ENCODE data around the gene ENTREP1.

The ENTREP1 gene

DNA sequence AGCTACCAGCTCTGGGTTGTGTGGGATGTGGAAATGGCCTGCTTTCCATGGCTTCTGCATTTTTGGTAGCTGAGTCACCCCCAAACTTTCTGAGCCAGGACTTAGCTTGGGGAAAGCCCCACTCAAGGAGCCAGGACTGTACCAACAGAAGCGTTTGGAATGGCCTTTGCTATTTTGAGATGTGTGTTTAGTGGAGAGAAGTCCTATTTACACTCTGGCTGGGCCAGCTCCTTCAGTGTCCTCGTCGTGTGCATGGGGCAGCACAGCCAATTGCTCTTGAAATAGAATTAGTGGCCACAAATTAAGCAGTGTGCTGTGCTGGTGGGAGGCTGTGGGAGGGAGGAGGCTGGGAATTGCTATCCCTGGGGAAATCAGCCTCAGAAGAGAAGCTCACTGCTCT is 51.6 kb downstream of the ENTREP1 start:
- CTCF ChIA-PET, result no interaction called here
- POLR2A ChIA-PET, result no interaction called here
- TF ChIP-seq, protein P1, sequence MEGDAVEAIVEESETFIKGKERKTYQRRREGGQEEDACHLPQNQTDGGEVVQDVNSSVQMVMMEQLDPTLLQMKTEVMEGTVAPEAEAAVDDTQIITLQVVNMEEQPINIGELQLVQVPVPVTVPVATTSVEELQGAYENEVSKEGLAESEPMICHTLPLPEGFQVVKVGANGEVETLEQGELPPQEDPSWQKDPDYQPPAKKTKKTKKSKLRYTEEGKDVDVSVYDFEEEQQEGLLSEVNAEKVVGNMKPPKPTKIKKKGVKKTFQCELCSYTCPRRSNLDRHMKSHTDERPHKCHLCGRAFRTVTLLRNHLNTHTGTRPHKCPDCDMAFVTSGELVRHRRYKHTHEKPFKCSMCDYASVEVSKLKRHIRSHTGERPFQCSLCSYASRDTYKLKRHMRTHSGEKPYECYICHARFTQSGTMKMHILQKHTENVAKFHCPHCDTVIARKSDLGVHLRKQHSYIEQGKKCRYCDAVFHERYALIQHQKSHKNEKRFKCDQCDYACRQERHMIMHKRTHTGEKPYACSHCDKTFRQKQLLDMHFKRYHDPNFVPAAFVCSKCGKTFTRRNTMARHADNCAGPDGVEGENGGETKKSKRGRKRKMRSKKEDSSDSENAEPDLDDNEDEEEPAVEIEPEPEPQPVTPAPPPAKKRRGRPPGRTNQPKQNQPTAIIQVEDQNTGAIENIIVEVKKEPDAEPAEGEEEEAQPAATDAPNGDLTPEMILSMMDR (IDR thresholded peaks at IDR 0.05; ENCODE audit: control extremely low read depth, extremely low read depth, low read depth, missing control alignments), result no peak
- no peak for DNase-seq (ENCODE audit: extremely low spot score)

DNA sequence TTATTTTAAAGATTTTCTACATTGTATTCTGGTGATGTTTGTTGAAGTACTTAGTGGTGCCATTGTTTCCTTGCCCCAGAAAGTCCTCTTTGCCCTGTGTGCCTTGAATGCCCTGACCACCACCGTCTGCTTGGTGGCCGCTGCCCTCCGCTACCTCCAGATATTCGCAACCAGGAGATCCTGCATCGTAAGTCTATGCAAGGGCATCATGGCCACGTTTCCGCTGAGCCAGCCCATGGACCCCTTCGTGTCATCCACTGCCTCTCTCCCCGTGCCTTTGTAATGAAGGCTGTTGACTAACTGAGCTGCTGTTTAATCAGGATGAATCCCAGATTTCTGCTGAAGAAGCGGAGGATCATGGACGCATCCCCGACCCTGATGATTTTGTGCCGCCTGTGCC is 52.3 kb downstream of the ENTREP1 start:
- no peak for DNase-seq (ENCODE audit: extremely low spot score)
- ChIA-PET CTCF (no interaction called here), POLR2A (no interaction called here)
- TF ChIP-seq, protein P1 (IDR thresholded peaks at IDR 0.05; ENCODE audit: control extremely low read depth, extremely low read depth, low read depth, missing control alignments), result no peak

DNA sequence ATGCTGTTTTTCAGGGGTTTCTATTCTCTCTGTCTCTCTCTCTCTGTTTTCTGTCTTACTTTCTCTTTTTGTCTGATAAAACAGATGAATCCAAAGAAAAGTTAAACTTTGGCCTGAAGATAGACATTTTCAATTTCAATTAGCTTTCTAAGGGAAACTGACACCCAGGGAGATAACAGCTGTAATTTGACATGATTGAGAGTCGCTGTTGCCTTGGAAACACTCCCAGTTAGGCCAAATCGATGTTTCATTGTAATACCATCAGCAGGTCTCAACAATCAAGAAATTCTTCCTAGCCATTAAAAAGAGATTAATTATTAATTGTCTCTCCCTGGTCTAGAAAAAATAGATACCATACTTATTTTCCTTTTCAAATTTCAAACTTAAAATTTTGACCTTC is 53.0 kb downstream of the ENTREP1 start:
- ChIA-PET POLR2A (no interaction called here), CTCF (no interaction called here)
- no peak for DNase-seq (ENCODE audit: extremely low spot score)
- TF ChIP-seq, protein P1 (IDR thresholded peaks at IDR 0.05; ENCODE audit: control extremely low read depth, extremely low read depth, low read depth, missing control alignments), result no peak

DNA sequence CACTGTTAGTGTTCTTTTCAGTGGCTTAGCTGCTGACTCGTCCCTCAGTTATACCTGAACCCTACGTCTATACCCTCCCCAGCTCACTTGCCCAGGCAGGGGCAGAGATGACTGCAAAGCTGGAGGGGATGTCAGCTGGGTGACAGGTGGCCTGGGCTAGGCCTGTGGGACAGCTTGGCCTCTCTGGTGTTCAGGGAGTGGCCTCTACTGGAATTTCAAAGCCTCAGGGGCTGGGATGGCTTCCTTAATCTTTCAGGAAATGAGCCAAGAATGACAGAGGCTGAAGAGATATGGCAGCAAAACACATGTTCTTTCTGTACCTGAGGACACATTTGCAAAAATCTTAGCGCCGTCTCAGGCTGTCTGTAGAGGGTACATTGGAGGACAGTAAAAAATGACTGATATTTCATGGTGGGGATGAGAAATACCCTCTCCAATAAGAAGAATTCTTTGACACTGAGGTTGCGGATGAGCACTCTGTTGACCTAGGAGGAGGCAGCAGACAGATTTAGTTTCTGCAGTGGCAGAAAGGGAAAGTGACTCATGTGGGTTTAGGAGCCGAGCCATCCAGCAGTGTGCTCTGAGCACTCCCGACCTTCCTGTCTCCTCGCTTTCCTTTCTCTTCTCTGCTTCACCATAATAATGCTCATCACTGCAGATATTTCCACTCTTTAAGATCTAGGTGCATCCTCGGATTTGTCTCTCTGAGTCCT is 54.4 kb downstream of the ENTREP1 start:
- ChIA-PET POLR2A (no interaction called here), CTCF (interaction anchor here (1.2 kb wide), 1 partner anchor 15 kb away, joined by 3 read pairs; no protein-coding TSS in a partner anchor)
- TF ChIP-seq, protein P1 (IDR thresholded peaks at IDR 0.05; ENCODE audit: control extremely low read depth, extremely low read depth, low read depth, missing control alignments), result no peak
- no peak for DNase-seq (ENCODE audit: extremely low spot score)

DNA sequence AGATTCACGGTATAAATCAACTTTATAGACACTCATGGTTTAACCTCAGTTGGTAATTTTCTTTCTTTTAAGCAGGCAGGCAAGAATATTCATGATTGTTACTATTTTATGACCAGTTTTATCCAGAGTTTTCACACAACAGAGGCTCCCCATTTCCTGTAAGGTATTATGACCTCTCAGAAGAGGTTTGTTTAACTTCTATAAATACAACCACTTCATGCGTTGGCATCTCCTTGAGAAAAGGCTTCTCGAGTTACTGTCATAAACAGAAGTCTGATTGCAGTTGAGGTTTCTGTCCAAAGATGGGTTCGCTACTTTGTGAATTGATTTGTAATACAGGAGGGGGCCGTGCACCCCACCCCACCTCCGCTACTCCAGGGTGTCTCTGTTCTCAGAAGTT is 55.3 kb downstream of the ENTREP1 start:
- CTCF ChIA-PET, result no interaction called here
- POLR2A ChIA-PET, result no interaction called here
- DNase-seq (ENCODE audit: extremely low spot score), result no peak
- TF ChIP-seq, protein P1 (IDR thresholded peaks at IDR 0.05; ENCODE audit: control extremely low read depth, extremely low read depth, low read depth, missing control alignments), result no peak

DNA sequence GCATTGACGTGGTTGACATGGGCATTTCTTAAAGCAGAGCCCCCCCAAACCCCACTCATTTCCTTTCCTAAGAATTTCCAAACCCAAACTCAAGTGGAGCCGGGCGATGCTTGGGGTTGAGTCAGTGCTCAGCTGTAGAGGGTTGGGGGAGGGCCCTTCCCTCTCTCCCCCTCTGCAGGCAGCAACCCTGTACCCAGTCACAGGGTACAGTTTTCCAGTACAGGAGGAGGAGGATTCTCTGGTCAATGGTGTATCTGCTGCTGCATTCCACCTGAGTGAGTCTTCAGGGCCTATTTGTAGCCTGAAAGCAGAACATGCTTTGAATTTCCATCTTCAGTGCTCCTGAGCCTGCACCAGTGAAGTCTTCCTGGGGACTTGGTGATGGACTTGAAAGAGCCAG is 55.8 kb downstream of the ENTREP1 start:
- DNase-seq (ENCODE audit: extremely low spot score), result no peak
- POLR2A ChIA-PET, result no interaction called here
- TF ChIP-seq, protein P1 (IDR thresholded peaks at IDR 0.05; ENCODE audit: control extremely low read depth, extremely low read depth, low read depth, missing control alignments), result no peak
- CTCF ChIA-PET, result no interaction called here

Data from GM10248 (cell line).